Prostate gland (tissue), 2 donors: Measurements from ENCODE around the gene GNPTAB.

ENCODE experiments used
- CTCF ChIP-seq, 4 experiments: fragments of 200-600 bp in 2 of 4; fragments of 450-650 bp in 2 of 4; sonication (generic) in 2 of 4; IDR thresholded peaks; 1 replicate in 3 of 4; 2 replicates in 1 of 4; pipeline ENCODE4 v1.5.1; 2016 to 2019; ENCODE audit warnings: antibody characterized with exemption in 4 of 4, mild to moderate bottlenecking in 2 of 4, moderate library complexity in 2 of 4
- POLR2A ChIP-seq: fragments of 450-650 bp; IDR thresholded peaks from one replicate; pipeline ENCODE4 v1.6.1; 2016; ENCODE audit warnings: antibody characterized with exemption, mild to moderate bottlenecking
- POLR2AphosphoS5 ChIP-seq: sonication (generic); formaldehyde crosslinking; IDR thresholded peaks from one replicate; pipeline ENCODE4 v1.6.1; 2017; ENCODE audit warnings: antibody characterized with exemption

GRCh38 chr12:101876322-101876860 is 45.6 kb upstream of the GNPTAB start:
- TF ChIP-seq CTCF (IDR thresholded peaks at IDR 0.05) (no peak), POLR2A (no peak), POLR2AphosphoS5 (no peak)
